GM21528 (cell line): ENCODE measurements around the gene KCNG1.
"Not testable (repeated sequence)": the region's sequence is repeated elsewhere in the genome, so short reads cannot be mapped to it uniquely, and the experiment has no call there.

ENCODE experiments used
- ATAC-seq: cut with Tn5 transposase; IDR thresholded peaks from one replicate; pipeline ENCODE4 v1.9.1; 2021; ENCODE audit warnings: mild to moderate bottlenecking, moderate library complexity; ENCODE audit not compliant: unreplicated experiment, low FRiP score

The KCNG1 gene

GRCh38 chr20:50992733-50993457 lies 30.0 kb downstream of the KCNG1 start:
- ATAC-seq: no peak

GRCh38 chr20:50992336-50992732 lies 30.6 kb downstream of the KCNG1 start:
- ATAC-seq: no peak

GRCh38 chr20:50991076-50991475 lies 31.8 kb downstream of the KCNG1 start:
- ATAC-seq: no peak

GRCh38 chr20:50987493-50988210 lies 35.3 kb downstream of the KCNG1 start:
- no peak for ATAC-seq

- ATAC-seq: no peak
Measured at GRCh38 chr20:50983321-50983720, 39.6 kb downstream of the KCNG1 start.

GRCh38 chr20:50982363-50982762 lies 40.5 kb downstream of the KCNG1 start:
- ATAC-seq: no peak

- ATAC-seq: no peak
Measured at GRCh38 chr20:50981714-50982048, 41.2 kb downstream of the KCNG1 start.

GRCh38 chr20:50980851-50981713 lies 41.8 kb downstream of the KCNG1 start:
- no peak for ATAC-seq

- no peak for ATAC-seq
Measured at GRCh38 chr20:50980071-50980681, 42.7 kb downstream of the KCNG1 start.

- not testable (repeated sequence) for ATAC-seq
Measured at GRCh38 chr20:50978533-50978932, 44.4 kb downstream of the KCNG1 start.

GRCh38 chr20:50977066-50978021 lies 45.6 kb downstream of the KCNG1 start:
- no peak for ATAC-seq

GRCh38 chr20:50975701-50976330 lies 47.1 kb downstream of the KCNG1 start:
- no peak for ATAC-seq

- ATAC-seq: no peak
Measured at GRCh38 chr20:50969912-50970311, 53.0 kb downstream of the KCNG1 start.

- ATAC-seq: no peak
Measured at GRCh38 chr20:50969435-50969834, 53.5 kb downstream of the KCNG1 start.

- no peak for ATAC-seq
Measured at GRCh38 chr20:50968289-50968688, 54.6 kb downstream of the KCNG1 start.

GRCh38 chr20:50967586-50967985 lies 55.3 kb downstream of the KCNG1 start:
- ATAC-seq: no peak

GRCh38 chr20:50959543-50960126 lies 63.3 kb downstream of the KCNG1 start:
- ATAC-seq: no peak

- ATAC-seq: peak; percentile 83
Measured at GRCh38 chr20:50958615-50959542, 64.0 kb downstream of the KCNG1 start, which contains the start of gene MOCS3. Gene MOCS3, plus strand, starts transcription at chr20:50958818. Its CDS starts 25 bp downstream, at chr20:50958843.
